GM18505 (cell line): ENCODE measurements around the gene ACAP2.
"Not testable (repeated sequence)": the region's sequence is repeated elsewhere in the genome, so short reads cannot be mapped to it uniquely, and the experiment has no call there.

ENCODE experiments used
- ATAC-seq: cut with Tn5 transposase; IDR thresholded peaks from one replicate; pipeline ENCODE4 v1.9.1; 2021; ENCODE audit not compliant: unreplicated experiment
- POLR2A ChIP-seq: IDR thresholded peaks from 4 replicates; pipeline ENCODE4 v1.6.1; 2011; ENCODE audit warnings: borderline replicate concordance; ENCODE audit not compliant: insufficient read depth, insufficient read length; ENCODE audit errors: extremely low read depth

The ACAP2 gene

GRCh38 chr3:195319060-195319459 is 123.8 kb downstream of the ACAP2 start:
- ATAC-seq: no peak
- no peak for TF ChIP-seq POLR2A

- TF ChIP-seq POLR2A: no peak
- no peak for ATAC-seq
These were observed 130.1 kb downstream of the ACAP2 start for GRCh38 chr3:195312714-195313113.

GRCh38 chr3:195307711-195308110 is 135.1 kb downstream of the ACAP2 start:
- TF ChIP-seq POLR2A: no peak
- no peak for ATAC-seq

- TF ChIP-seq POLR2A: no peak
- ATAC-seq: no peak
These were observed 136.5 kb downstream of the ACAP2 start for GRCh38 chr3:195306369-195306768.

- no peak for TF ChIP-seq POLR2A
- ATAC-seq: no peak
These were observed 140.4 kb downstream of the ACAP2 start for GRCh38 chr3:195302431-195302830.

GRCh38 chr3:195297446-195297845 is 145.4 kb downstream of the ACAP2 start:
- no peak for TF ChIP-seq POLR2A
- no peak for ATAC-seq

- TF ChIP-seq POLR2A: no peak
- no peak for ATAC-seq
These were observed 146.2 kb downstream of the ACAP2 start for GRCh38 chr3:195296662-195297061.

- TF ChIP-seq POLR2A: no peak
- ATAC-seq: no peak
These were observed 151.7 kb downstream of the ACAP2 start for GRCh38 chr3:195291121-195291520.

GRCh38 chr3:195290643-195291042 is 152.2 kb downstream of the ACAP2 start:
- ATAC-seq: not testable (repeated sequence)

GRCh38 chr3:195286115-195286872 is 156.5 kb downstream of the ACAP2 start:
- ATAC-seq: no peak
- TF ChIP-seq POLR2A: no peak

GRCh38 chr3:195285372-195285771 is 157.4 kb downstream of the ACAP2 start:
- TF ChIP-seq POLR2A: no peak
- ATAC-seq: no peak

GRCh38 chr3:195284842-195285241 is 158.0 kb downstream of the ACAP2 start:
- ATAC-seq: no peak
- TF ChIP-seq POLR2A: no peak

- ATAC-seq: no peak
- TF ChIP-seq POLR2A: no peak
These were observed 159.9 kb downstream of the ACAP2 start for GRCh38 chr3:195282961-195283360.

- ATAC-seq: no peak
- TF ChIP-seq POLR2A: no peak
These were observed 168.4 kb downstream of the ACAP2 start for GRCh38 chr3:195274259-195274966.
